ENCODE measurements around the gene ADD3. TPM values are rescaled to one million over a fixed set of nuclear protein-coding genes. Genes with fewer than 3 reads are reported as not detected.

ADD3 gene
- total and polyA plus RNA-seq, 4 experiments from 2014 or later, result 365 to 613 (median 449) TPM

DNA sequence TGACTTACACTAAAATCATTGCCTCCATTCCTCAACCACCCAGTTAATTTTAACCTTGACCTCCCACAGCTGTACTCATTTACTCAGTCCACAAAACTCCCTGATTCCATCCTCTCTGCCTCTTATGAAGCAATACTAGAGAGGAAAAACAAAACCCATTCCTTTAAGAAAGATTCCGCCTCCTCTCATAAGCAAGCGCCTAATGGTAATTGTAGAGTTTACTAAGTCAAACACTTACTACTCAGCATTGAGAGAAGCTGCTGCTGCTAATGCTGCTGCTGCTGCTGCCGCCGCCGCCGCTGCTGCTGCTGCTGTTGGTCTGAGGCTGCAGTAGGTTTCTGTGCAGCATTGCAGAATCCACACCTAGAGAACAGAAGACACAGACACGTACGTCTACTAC is 2.1 kb upstream of the ADD3 start:
- no peak overlapping the region for H3K27ac Mint-ChIP-seq
- H3K27ac ChIP-seq (ENCODE audit: low read depth, low read length), result no peak overlapping the region
- peaks cover 10 to 28% (median 22%) of the 10 kb centered on the region in 4 donors for H3K4me1 Mint-ChIP-seq
- DNase-seq, result peak in 1 of 5 donors; percentile 11
- no peaks in the 10 kb centered on the region for H3K9me3 Mint-ChIP-seq
- H3K36me3 ChIP-seq (ENCODE audit: insufficient read depth, low read length), result no peaks in the 10 kb centered on the region
- H3K36me3 Mint-ChIP-seq, result peaks cover 0 to 8% of the 10 kb centered on the region in 2 donors
- ChIA-PET POLR2A (ENCODE audit: partially characterized antibody) (interaction anchor here (0.6 kb wide), 1 partner anchor 71 kb away, joined by 3 read pairs; no protein-coding TSS in a partner anchor), CTCF (ENCODE audit: partially characterized antibody) (interaction anchor here (1.0 to 1.5 kb wide), 4 partner anchors 14 to 122 kb away, joined by 3 to 5 read pairs (median 4); no protein-coding TSS in a partner anchor)
- no peak overlapping the region for H3K4me3 Mint-ChIP-seq
- H3K27me3 ChIP-seq (ENCODE audit: insufficient read depth, low read length), result no peaks in the 10 kb centered on the region
- no peaks in the 10 kb centered on the region for H3K9me3 ChIP-seq (ENCODE audit: control insufficient read depth in 1 of 2, low read length in 2 of 2)
- no peak overlapping the region for H3K4me3 ChIP-seq (ENCODE audit: low read length in 2 of 2)
- intact Hi-C loops (cut with micrococcal nuclease), result loop anchor here (2.0 to 10.0 kb wide), 3 partner anchors 27 to 912 kb away; partner anchors contain the start of genes BBIP1, SHOC2 and SMNDC1
- H3K27me3 Mint-ChIP-seq, result no peaks in the 10 kb centered on the region
- peaks cover 20% of the 10 kb centered on the region for H3K4me1 ChIP-seq (ENCODE audit: insufficient read depth, low read length)

GRCh38 chr10:110006358-110007160 is 1.2 kb upstream of the ADD3 start:
- H3K27me3 Mint-ChIP-seq, result no peaks in the 10 kb centered on the region
- peaks cover 0 to 8% of the 10 kb centered on the region in 2 donors for H3K36me3 Mint-ChIP-seq
- Histone ChIP-seq H3K4me1 (ENCODE audit: insufficient read depth, low read length) (peaks cover 28% of the 10 kb centered on the region), H3K27me3 (ENCODE audit: insufficient read depth, low read length) (no peaks in the 10 kb centered on the region), H3K36me3 (ENCODE audit: insufficient read depth, low read length) (no peaks in the 10 kb centered on the region), H3K9me3 (ENCODE audit: control insufficient read depth in 1 of 2, low read length in 2 of 2) (no peaks in the 10 kb centered on the region), H3K4me3 (ENCODE audit: low read length in 2 of 2) (no peak overlapping the region), H3K27ac (ENCODE audit: low read depth, low read length) (peak overlapping the region; percentile 81)
- ChIA-PET POLR2A (ENCODE audit: partially characterized antibody) (interaction anchor here (0.6 to 10.1 kb wide), 17 partner anchors 8 to 203 kb away, joined by 3 to 116 read pairs (median 5); no protein-coding TSS in a partner anchor), CTCF (ENCODE audit: partially characterized antibody) (interaction anchor here (1.3 to 2.3 kb wide), 3 partner anchors 28 to 122 kb away, joined by 4 to 10 read pairs (median 7); no protein-coding TSS in a partner anchor)
- no peak overlapping the region for H3K4me3 Mint-ChIP-seq
- no peak overlapping the region for H3K27ac Mint-ChIP-seq
- H3K9me3 Mint-ChIP-seq, result no peaks in the 10 kb centered on the region
- peaks cover 11 to 35% (median 28%) of the 10 kb centered on the region in 4 donors for H3K4me1 Mint-ChIP-seq
- intact Hi-C loops (cut with micrococcal nuclease), result loop anchor here (2.0 to 10.0 kb wide), 3 partner anchors 28 to 911 kb away; partner anchors contain the start of genes BBIP1, SHOC2 and SMNDC1
- peak in 1 of 5 donors; percentile 52 for DNase-seq

- Histone ChIP-seq H3K36me3 (ENCODE audit: insufficient read depth, low read length) (no peaks in the 10 kb centered on the region), H3K4me1 (ENCODE audit: insufficient read depth, low read length) (peaks cover 35% of the 10 kb centered on the region), H3K27ac (ENCODE audit: low read depth, low read length) (peak overlapping the region; percentile 81), H3K27me3 (ENCODE audit: insufficient read depth, low read length) (no peaks in the 10 kb centered on the region), H3K9me3 (ENCODE audit: control insufficient read depth in 1 of 2, low read length in 2 of 2) (no peaks in the 10 kb centered on the region), H3K4me3 (ENCODE audit: low read length in 2 of 2) (peak overlapping the region in 1 of 2 donors; percentile 88)
- POLR2A ChIA-PET (ENCODE audit: partially characterized antibody), result interaction anchor here (0.6 to 10.1 kb wide), 21 partner anchors 9 to 202 kb away, joined by 3 to 116 read pairs (median 5); no protein-coding TSS in a partner anchor
- CTCF ChIA-PET (ENCODE audit: partially characterized antibody), result interaction anchor here (1.0 to 2.3 kb wide), 4 partner anchors 9 to 123 kb away, joined by 3 to 10 read pairs (median 5); no protein-coding TSS in a partner anchor
- Mint-ChIP-seq H3K9me3 (no peaks in the 10 kb centered on the region), H3K4me1 (peaks cover 15 to 41% (median 33%) of the 10 kb centered on the region in 4 donors), H3K36me3 (peaks cover 0 to 8% of the 10 kb centered on the region in 2 donors), H3K27ac (no peak overlapping the region), H3K27me3 (no peaks in the 10 kb centered on the region), H3K4me3 (no peak overlapping the region)
- intact Hi-C loops (cut with micrococcal nuclease), result loop anchor here (2.0 to 10.0 kb wide), 3 partner anchors 28 to 910 kb away; partner anchors contain the start of genes BBIP1, SHOC2 and SMNDC1
- DNase-seq, result no peak
Measured at GRCh38 chr10:110007161-110007700, 553 bp upstream of the ADD3 start.

GRCh38 chr10:110008518-110009339 is 945 bp downstream of the ADD3 start:
- H3K27me3 ChIP-seq (ENCODE audit: insufficient read depth, low read length), result no peaks in the 10 kb centered on the region
- intact Hi-C loops (cut with micrococcal nuclease), result loop anchor here (1.0 to 10.0 kb wide), 4 partner anchors 85 to 909 kb away; partner anchors contain the start of genes BBIP1, SHOC2, SMC3 and SMNDC1
- Mint-ChIP-seq H3K27ac (peak overlapping the region in 6 of 7 donors; percentile 88 to 99 (median 96)), H3K9me3 (no peaks in the 10 kb centered on the region), H3K4me3 (peak overlapping the region in 3 of 8 donors; percentile 98 to 100 (median 100)), H3K4me1 (peaks cover 22 to 53% (median 41%) of the 10 kb centered on the region in 4 donors), H3K27me3 (no peaks in the 10 kb centered on the region), H3K36me3 (peaks cover 0 to 13% of the 10 kb centered on the region in 2 donors)
- no peaks in the 10 kb centered on the region for H3K36me3 ChIP-seq (ENCODE audit: insufficient read depth, low read length)
- H3K4me3 ChIP-seq (ENCODE audit: low read length in 2 of 2), result peak overlapping the region; percentile 61 to 88
- H3K27ac ChIP-seq (ENCODE audit: low read depth, low read length), result peak overlapping the region; percentile 81
- ChIA-PET CTCF (ENCODE audit: partially characterized antibody) (interaction anchor here (0.6 to 2.4 kb wide), 13 partner anchors 14 to 101 kb away, joined by 3 to 10 read pairs (median 4); no protein-coding TSS in a partner anchor), POLR2A (ENCODE audit: partially characterized antibody) (interaction anchor here (0.6 to 10.1 kb wide), 31 partner anchors 10 to 910 kb away, joined by 3 to 116 read pairs (median 4); partner anchors contain the start of gene BBIP1)
- peak; percentile 49 to 80 (median 67) for DNase-seq
- peaks cover 50% of the 10 kb centered on the region for H3K4me1 ChIP-seq (ENCODE audit: insufficient read depth, low read length)
- H3K9me3 ChIP-seq (ENCODE audit: control insufficient read depth in 1 of 2, low read length in 2 of 2), result no peaks in the 10 kb centered on the region

- peak; percentile 83 to 89 (median 85) for DNase-seq
- no peaks in the 10 kb centered on the region for H3K27me3 ChIP-seq (ENCODE audit: insufficient read depth, low read length)
- no peaks in the 10 kb centered on the region for H3K36me3 ChIP-seq (ENCODE audit: insufficient read depth, low read length)
- no peaks in the 10 kb centered on the region for H3K27me3 Mint-ChIP-seq
- H3K4me3 ChIP-seq (ENCODE audit: low read length in 2 of 2), result peak overlapping the region; percentile 61 to 88
- intact Hi-C loops (cut with micrococcal nuclease), result loop anchor here (1.0 to 10.0 kb wide), 10 partner anchors 17 to 907 kb away; partner anchors contain the start of genes BBIP1, DUSP5, SHOC2 and SMNDC1
- peak overlapping the region in 6 of 7 donors; percentile 88 to 99 (median 96) for H3K27ac Mint-ChIP-seq
- no peaks in the 10 kb centered on the region for H3K9me3 ChIP-seq (ENCODE audit: control insufficient read depth in 1 of 2, low read length in 2 of 2)
- H3K4me1 ChIP-seq (ENCODE audit: insufficient read depth, low read length), result peaks cover 62% of the 10 kb centered on the region
- H3K36me3 Mint-ChIP-seq, result peaks cover 0 to 18% of the 10 kb centered on the region in 2 donors
- peak overlapping the region in 3 of 8 donors; percentile 98 to 100 (median 100) for H3K4me3 Mint-ChIP-seq
- ChIA-PET POLR2A (ENCODE audit: partially characterized antibody) (interaction anchor here (0.6 to 10.1 kb wide), 20 partner anchors 11 to 489 kb away, joined by 3 to 116 read pairs (median 4); partner anchors contain the start of gene SMNDC1), CTCF (ENCODE audit: partially characterized antibody) (interaction anchor here (0.7 to 2.4 kb wide), 17 partner anchors 21 to 126 kb away, joined by 3 to 8 read pairs (median 3); no protein-coding TSS in a partner anchor)
- peaks cover 27 to 61% (median 48%) of the 10 kb centered on the region in 4 donors for H3K4me1 Mint-ChIP-seq
- H3K27ac ChIP-seq (ENCODE audit: low read depth, low read length), result peak overlapping the region; percentile 81
- H3K9me3 Mint-ChIP-seq, result no peaks in the 10 kb centered on the region
Measured at GRCh38 chr10:110009736-110010475, 2.1 kb downstream of the ADD3 start.

Data from CD4-positive, alpha-beta memory T cell (primary cell).